Body of pancreas (tissue), 4 donors: Measurements from ENCODE around the gene RANBP1.

Experiments
- CTCF ChIP-seq, 7 experiments: fragments of 450-650 bp in 4 of 7; fragments of 200-600 bp in 3 of 7; sonication (generic) in 3 of 7; IDR thresholded peaks; one replicate each; pipeline ENCODE4 v1.5.1; 2016 to 2019; ENCODE audit warnings: antibody characterized with exemption in 7 of 7
- POLR2A ChIP-seq, 3 donors: fragments of 450-650 bp; IDR thresholded peaks; one replicate each; pipeline ENCODE4 v1.6.1; 2016; ENCODE audit warnings: antibody characterized with exemption in 3 of 3, mild to moderate bottlenecking in 2 of 3

GRCh38 chr22:20128619-20128901 lies 12.7 kb downstream of the RANBP1 start:
- no peak for TF ChIP-seq CTCF (IDR thresholded peaks at IDR 0.05)
- TF ChIP-seq POLR2A (IDR thresholded peaks at IDR 0.05): no peak
